ENCODE measurements around the gene CAMKK1.

DNA sequence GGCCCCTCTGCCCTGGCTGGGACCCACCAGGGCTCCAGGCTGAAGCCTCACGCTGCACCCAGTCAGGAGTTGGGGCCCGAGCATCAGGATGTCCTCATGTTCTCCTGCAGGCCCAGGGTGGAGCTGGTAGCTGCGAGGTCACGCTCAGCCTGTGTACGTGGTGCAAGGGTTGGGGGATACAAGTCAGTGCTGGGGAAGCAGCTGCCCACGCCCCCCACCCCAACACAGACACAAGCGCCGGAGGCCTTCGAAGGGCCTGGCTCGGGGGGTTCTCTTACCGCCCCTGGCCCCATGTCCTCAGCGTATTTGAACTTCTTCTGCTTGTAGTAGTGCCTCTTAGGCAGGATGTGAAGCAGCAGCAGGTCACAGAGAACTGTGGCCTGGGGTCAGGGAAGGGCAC, 4.9 kb upstream of the CAMKK1 start:
- TF ChIP-seq, protein P1, sequence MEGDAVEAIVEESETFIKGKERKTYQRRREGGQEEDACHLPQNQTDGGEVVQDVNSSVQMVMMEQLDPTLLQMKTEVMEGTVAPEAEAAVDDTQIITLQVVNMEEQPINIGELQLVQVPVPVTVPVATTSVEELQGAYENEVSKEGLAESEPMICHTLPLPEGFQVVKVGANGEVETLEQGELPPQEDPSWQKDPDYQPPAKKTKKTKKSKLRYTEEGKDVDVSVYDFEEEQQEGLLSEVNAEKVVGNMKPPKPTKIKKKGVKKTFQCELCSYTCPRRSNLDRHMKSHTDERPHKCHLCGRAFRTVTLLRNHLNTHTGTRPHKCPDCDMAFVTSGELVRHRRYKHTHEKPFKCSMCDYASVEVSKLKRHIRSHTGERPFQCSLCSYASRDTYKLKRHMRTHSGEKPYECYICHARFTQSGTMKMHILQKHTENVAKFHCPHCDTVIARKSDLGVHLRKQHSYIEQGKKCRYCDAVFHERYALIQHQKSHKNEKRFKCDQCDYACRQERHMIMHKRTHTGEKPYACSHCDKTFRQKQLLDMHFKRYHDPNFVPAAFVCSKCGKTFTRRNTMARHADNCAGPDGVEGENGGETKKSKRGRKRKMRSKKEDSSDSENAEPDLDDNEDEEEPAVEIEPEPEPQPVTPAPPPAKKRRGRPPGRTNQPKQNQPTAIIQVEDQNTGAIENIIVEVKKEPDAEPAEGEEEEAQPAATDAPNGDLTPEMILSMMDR (IDR thresholded peaks at IDR 0.05; ENCODE audit: borderline replicate concordance, extremely low read depth, low read length, poor library complexity, severe bottlenecking): no peak
- no peak for TF ChIP-seq EZH2 (IDR thresholded peaks at IDR 0.05; ENCODE audit: borderline replicate concordance, low read depth, low read length, severe bottlenecking)

All from DND-41 (cell line).